ENCODE results near the gene EIF2S2.
A peak's percentile ranks its signal among the peaks of the same experiment; 100 is the strongest.

The EIF2S2 gene

GRCh38 chr20:34055290-34055689 lies 56.8 kb downstream of the EIF2S2 start:
- TF ChIP-seq ZNF8 (CRISPR knock-in tag; IDR thresholded peaks at IDR 0.05) (peak; percentile 62), POU6F1 (CRISPR knock-in tag; IDR thresholded peaks at IDR 0.05; ENCODE audit: borderline replicate concordance, low read depth) (no peak), ISL1 (CRISPR knock-in tag; IDR thresholded peaks at IDR 0.05) (peak; percentile 8; the same call in 1 of the 2 replicates), ARNTL (CRISPR knock-in tag; IDR thresholded peaks at IDR 0.05; ENCODE audit: borderline replicate concordance, low read depth) (no peak)
- ATAC-seq = no peak; the same call in 1 of the 3 replicates

- no peak for TF ChIP-seq GLIS3 (CRISPR knock-in tag; IDR thresholded peaks at IDR 0.05)
- TF ChIP-seq ARNTL (CRISPR knock-in tag; IDR thresholded peaks at IDR 0.05; ENCODE audit: borderline replicate concordance, low read depth) = no peak
- TF ChIP-seq ZNF8 (CRISPR knock-in tag; IDR thresholded peaks at IDR 0.05) = no peak
- TF ChIP-seq CSDC2 (CRISPR knock-in tag; IDR thresholded peaks at IDR 0.05) = no peak
- TF ChIP-seq OSR1 (CRISPR knock-in tag; IDR thresholded peaks at IDR 0.05) = no peak
- no peak for TF ChIP-seq ZFP30 (CRISPR knock-in tag; IDR thresholded peaks at IDR 0.05)
- TF ChIP-seq ESRRG (CRISPR knock-in tag; IDR thresholded peaks at IDR 0.05) = no peak
- no peak for TF ChIP-seq PPARA (CRISPR knock-in tag; IDR thresholded peaks at IDR 0.05; ENCODE audit: borderline replicate concordance)
- no peak for TF ChIP-seq ZNF565 (CRISPR knock-in tag; conservative IDR thresholded peaks at IDR 0.05; ENCODE audit: low read depth)
- TF ChIP-seq RARB (CRISPR knock-in tag; IDR thresholded peaks at IDR 0.05) = no peak
- no peak for TF ChIP-seq TOX (CRISPR knock-in tag; IDR thresholded peaks at IDR 0.05; ENCODE audit: borderline replicate concordance)
- no peak for TF ChIP-seq BACH2 (CRISPR knock-in tag; IDR thresholded peaks at IDR 0.05; ENCODE audit: borderline replicate concordance)
- TF ChIP-seq ISL1 (CRISPR knock-in tag; IDR thresholded peaks at IDR 0.05) = no peak
- no peak for TF ChIP-seq TSHZ2 (CRISPR knock-in tag; IDR thresholded peaks at IDR 0.05)
- TF ChIP-seq POU6F1 (CRISPR knock-in tag; IDR thresholded peaks at IDR 0.05; ENCODE audit: borderline replicate concordance, low read depth) = no peak
- TF ChIP-seq CSRNP3 (CRISPR knock-in tag; IDR thresholded peaks at IDR 0.05) = no peak
- no peak for TF ChIP-seq TCF4 (CRISPR knock-in tag; IDR thresholded peaks at IDR 0.05; ENCODE audit: borderline replicate concordance)
- TF ChIP-seq CREB5 (CRISPR knock-in tag; IDR thresholded peaks at IDR 0.05; ENCODE audit: low read depth) = no peak
- ATAC-seq = no peak
These were observed 59.6 kb downstream of the EIF2S2 start for GRCh38 chr20:34052414-34052813.

GRCh38 chr20:34049897-34050695 lies 61.9 kb downstream of the EIF2S2 start:
- TF ChIP-seq BACH2 (CRISPR knock-in tag; IDR thresholded peaks at IDR 0.05; ENCODE audit: borderline replicate concordance) (no peak), ZNF70 (CRISPR knock-in tag; IDR thresholded peaks at IDR 0.05) (no peak), OSR1 (CRISPR knock-in tag; IDR thresholded peaks at IDR 0.05) (no peak), CSDC2 (CRISPR knock-in tag; IDR thresholded peaks at IDR 0.05) (no peak)
- ATAC-seq = no peak

All from SK-N-SH treated with all-trans-retinoic acid at 6 μM for 48 hours (cell line).